BJ (cell line): ENCODE results near the gene LZTR1. TPM values are rescaled to one million over a fixed set of nuclear protein-coding genes. Genes with fewer than 3 reads are reported as not detected.

Experiments
- CTCF ChIA-PET: fragments of 350-600 bp; formaldehyde crosslinking; extraction: SDS; loops from one replicate; lab custom pipeline; 2021; ENCODE audit warnings: antibody characterized with exemption, inconsistent platforms; lab: Yijun Ruan, JAX
- POLR2A ChIA-PET: fragments of 300-600 bp; sonication (Branson Sonifier 250); formaldehyde crosslinking; extraction: SDS; loops from one replicate; lab custom pipeline; 2021; ENCODE audit warnings: antibody characterized with exemption; lab: Charles Lee
- DNase-seq: peaks from one replicate; pipeline ENCODE4 v3.0.0-alpha.2; 2011; ENCODE audit warnings: low read depth
- H3K27me3 ChIP-seq: 2 replicates; pipeline ENCODE4 v1.6.0; 2011; ENCODE audit warnings: low read length; ENCODE audit not compliant: control insufficient read depth, insufficient read depth
- H3K36me3 ChIP-seq: 2 replicates; pipeline ENCODE4 v1.5.1; 2011; ENCODE audit warnings: low read length; ENCODE audit not compliant: control insufficient read depth, insufficient read depth
- H3K4me3 ChIP-seq: 2 replicates; pipeline ENCODE4 v1.5.1; 2011; ENCODE audit warnings: low read depth, mild to moderate bottlenecking, control low read depth, low read length
- polyA plus RNA-seq: library from polyadenylated mRNA; depleted of rRNA; stranded (reverse); fragments of >200 nt; gene quantifications from 2 replicates; pipeline ENCODE4 v1.2.3, GENCODE V29; 2011
- TF ChIP-seq, protein P1 (sequence below): IDR thresholded peaks from 2 replicates; pipeline ENCODE4 v1.5.1; 2011; ENCODE audit warnings: low read depth, mild to moderate bottlenecking, control low read depth, inconsistent platforms, low read length, moderate library complexity; ENCODE audit not compliant: insufficient read depth

The LZTR1 gene
- polyA plus RNA-seq, 1 experiment: 45.9 TPM

DNA sequence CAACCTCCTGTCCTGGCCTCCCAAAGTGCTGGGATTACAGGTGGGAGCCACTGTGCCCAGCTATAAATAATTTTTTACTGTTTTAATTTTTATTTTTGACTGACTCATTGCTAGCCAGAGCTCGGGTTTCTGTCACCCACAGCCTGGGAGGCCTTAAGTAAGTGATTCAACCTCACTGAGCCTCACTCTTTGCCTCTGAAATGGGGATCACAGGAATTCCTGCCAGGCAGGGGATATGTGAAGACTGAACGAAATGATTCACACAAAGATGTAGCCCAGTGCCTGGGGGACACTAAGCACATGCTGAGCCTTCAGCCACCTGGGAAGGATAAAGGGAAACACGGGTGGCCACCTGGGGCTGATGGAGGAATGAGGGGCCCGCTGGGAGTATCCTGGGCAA lies 59.8 kb downstream of the LZTR1 start:
- Histone ChIP-seq H3K4me3 (no peak overlapping the region), H3K36me3 (no peaks in the 10 kb centered on the region), H3K27me3 (no peaks in the 10 kb centered on the region)
- TF ChIP-seq, protein P1, sequence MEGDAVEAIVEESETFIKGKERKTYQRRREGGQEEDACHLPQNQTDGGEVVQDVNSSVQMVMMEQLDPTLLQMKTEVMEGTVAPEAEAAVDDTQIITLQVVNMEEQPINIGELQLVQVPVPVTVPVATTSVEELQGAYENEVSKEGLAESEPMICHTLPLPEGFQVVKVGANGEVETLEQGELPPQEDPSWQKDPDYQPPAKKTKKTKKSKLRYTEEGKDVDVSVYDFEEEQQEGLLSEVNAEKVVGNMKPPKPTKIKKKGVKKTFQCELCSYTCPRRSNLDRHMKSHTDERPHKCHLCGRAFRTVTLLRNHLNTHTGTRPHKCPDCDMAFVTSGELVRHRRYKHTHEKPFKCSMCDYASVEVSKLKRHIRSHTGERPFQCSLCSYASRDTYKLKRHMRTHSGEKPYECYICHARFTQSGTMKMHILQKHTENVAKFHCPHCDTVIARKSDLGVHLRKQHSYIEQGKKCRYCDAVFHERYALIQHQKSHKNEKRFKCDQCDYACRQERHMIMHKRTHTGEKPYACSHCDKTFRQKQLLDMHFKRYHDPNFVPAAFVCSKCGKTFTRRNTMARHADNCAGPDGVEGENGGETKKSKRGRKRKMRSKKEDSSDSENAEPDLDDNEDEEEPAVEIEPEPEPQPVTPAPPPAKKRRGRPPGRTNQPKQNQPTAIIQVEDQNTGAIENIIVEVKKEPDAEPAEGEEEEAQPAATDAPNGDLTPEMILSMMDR: no peak
- CTCF ChIA-PET: interaction anchor here (1.2 kb wide), 1 partner anchor 61 kb away, joined by 6 read pairs; no protein-coding TSS in a partner anchor
- DNase-seq: no peak
- POLR2A ChIA-PET: no interaction called here

DNA sequence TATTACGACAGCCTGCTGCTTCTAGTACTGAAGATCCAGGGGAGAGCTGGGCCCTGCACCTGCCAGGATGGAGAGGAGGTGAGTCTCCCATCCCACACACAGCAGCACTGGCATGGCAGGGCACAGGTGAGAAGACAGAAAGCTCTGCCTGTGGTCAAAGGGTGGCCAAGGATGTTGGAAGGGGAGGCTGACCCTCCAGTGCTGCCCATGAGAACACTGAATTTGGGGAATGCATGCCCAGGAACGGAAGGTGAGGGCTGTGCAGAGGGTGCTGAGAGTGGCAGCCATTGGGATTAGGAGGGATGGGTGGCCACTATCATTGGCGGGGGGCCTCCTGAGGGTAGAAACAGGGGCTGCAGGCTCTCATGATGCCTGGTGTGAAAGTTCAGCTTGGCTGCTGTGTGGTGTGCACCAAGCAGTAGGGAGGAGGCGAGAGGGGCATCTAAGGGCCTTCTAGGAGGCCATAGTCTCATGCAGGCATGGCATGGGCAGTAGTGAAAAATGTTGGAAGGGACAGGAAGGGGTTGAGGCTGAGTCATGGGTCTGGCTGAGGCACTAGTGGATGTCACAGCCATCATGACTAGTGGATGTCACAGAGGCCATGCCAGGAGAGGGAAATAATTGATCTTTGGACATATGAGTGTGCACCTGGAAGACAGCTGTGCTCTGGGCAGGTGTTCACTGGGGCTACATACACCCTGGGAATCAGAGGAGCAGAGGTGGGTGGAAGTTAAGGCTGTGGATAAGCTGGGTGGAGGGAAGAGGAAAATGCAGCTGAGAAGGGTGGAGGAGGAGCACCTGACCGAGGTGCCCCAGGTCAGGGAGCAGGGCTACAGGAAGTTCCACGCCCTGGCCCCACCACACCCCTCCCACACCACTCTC lies 61.1 kb downstream of the LZTR1 start:
- Histone ChIP-seq H3K4me3 (no peak overlapping the region), H3K36me3 (no peaks in the 10 kb centered on the region), H3K27me3 (no peaks in the 10 kb centered on the region)
- no peak for DNase-seq
- POLR2A ChIA-PET: no interaction called here
- CTCF ChIA-PET: interaction anchor here (0.7 to 1.4 kb wide), 2 partner anchors 11 to 59 kb away, joined by 3 to 4 read pairs; partner anchors contain the start of gene SLC7A4
- TF ChIP-seq, protein P1: no peak

DNA sequence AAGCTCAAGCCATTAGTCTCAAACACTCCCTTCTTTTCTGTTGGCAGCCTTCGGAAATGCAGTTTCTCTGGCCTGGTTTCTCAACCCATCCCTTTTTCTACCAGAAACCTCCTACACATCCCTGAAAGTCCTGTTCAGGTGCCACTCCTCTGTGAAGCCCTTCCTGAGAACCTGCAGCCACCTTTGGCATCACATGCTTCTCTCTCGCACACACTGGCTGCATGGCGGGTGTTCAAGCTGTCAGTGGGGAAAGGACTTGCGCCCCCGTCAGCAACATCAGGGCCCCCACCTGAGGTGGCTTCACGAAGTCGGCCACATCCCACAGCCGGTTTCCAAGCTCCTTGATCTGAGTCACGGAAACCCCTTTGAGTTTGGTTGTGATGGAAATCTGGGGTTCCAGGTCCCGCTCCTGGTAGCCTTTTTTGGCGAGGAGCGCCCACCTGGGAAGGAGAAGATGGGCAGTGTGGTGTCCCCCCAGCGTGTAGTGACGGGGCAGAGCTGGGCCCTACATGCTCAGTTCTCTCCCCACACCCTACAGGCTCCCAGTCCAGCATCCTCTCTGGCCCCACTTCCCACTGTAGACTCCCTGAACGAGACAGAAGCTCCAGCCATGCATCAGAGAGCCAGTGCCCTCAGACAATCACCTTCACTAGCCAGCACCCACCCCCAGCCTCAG lies 61.9 kb downstream of the LZTR1 start:
- no peak for DNase-seq
- H3K4me3 ChIP-seq: no peak overlapping the region
- POLR2A ChIA-PET: no interaction called here
- H3K36me3 ChIP-seq: no peaks in the 10 kb centered on the region
- H3K27me3 ChIP-seq: no peaks in the 10 kb centered on the region
- TF ChIP-seq, protein P1: no peak
- CTCF ChIA-PET: interaction anchor here (0.7 to 1.4 kb wide), 2 partner anchors 11 to 58 kb away, joined by 3 to 4 read pairs; partner anchors contain the start of gene SLC7A4

DNA sequence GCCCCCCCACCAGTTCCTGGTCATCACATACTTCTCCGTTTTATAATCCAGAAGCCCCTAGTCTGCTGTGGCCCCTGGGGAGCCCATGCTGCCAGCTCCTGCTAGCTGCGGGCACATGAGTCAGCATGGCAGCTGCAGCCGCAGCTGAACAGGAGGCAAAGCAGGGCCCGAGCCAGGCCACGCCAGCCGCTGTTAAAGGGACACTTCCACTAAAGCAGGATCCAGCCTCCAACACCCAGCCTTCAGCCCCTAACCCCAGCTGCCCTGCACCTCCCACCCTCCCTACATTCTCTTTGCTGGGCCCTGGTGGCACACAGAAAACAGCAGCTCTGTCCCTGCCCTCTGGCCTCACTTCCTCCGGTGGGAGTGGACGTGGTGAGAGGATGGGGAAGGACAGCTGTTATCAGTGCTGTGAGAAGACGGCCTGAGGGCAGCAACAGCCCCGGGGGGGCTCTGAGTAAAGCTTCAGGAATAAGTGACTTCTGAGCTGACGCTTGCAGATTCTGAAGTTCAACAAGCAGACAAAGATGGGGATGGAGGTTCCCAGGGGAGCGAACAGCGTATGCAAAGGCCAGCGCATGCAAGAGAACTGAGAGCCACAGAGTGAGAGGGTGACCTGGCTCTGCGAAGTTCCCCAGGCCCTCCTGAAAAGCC lies 63.0 kb downstream of the LZTR1 start:
- POLR2A ChIA-PET: no interaction called here
- Histone ChIP-seq H3K27me3 (no peaks in the 10 kb centered on the region), H3K36me3 (no peaks in the 10 kb centered on the region), H3K4me3 (peak overlapping the region; percentile 17)
- no peak for DNase-seq
- CTCF ChIA-PET: interaction anchor here (0.7 to 1.4 kb wide), 2 partner anchors 57 to 153 kb away, joined by 3 to 4 read pairs; no protein-coding TSS in a partner anchor
- TF ChIP-seq, protein P1: no peak
